Tibial nerve (tissue), 4 donors: ENCODE data around the gene ARHGEF5. TPM values are rescaled to one million over a fixed set of nuclear protein-coding genes. Genes with fewer than 3 reads are reported as not detected.

Experiments used
- DNase-seq, 2 donors: peaks; one replicate each; pipeline ENCODE4 v3.0.0-alpha.2; 2019; ENCODE audit warnings: low spot score in 2 of 2
- H3K27ac ChIP-seq, 4 donors: fragments of 200-600 bp; sonication (generic) in 3 of 4; one replicate each; pipeline ENCODE4 v1.5.1; 2017 to 2019; ENCODE audit warnings: mild to moderate bottlenecking in 1 of 4
- H3K27me3 ChIP-seq, 2 donors: fragments of 200-600 bp; sonication (generic) in 1 of 2; one replicate each; pipeline versions ENCODE4 v1.5.1 to v1.6.0; 2017 to 2019
- H3K36me3 ChIP-seq, 3 donors: fragments of 200-600 bp; sonication (generic); one replicate each; pipeline ENCODE4 v1.5.1; 2018 to 2019
- H3K4me1 ChIP-seq, 4 donors: fragments of 200-600 bp; sonication (generic) in 3 of 4; one replicate each; pipeline ENCODE4 v1.5.1; 2017 to 2019
- H3K4me3 ChIP-seq, 4 donors: fragments of 200-600 bp; sonication (generic) in 3 of 4; one replicate each; pipeline ENCODE4 v1.5.1; 2017 to 2019; ENCODE audit warnings: mild to moderate bottlenecking in 1 of 4, moderate library complexity in 1 of 4
- H3K9me3 ChIP-seq, 4 donors: fragments of 200-600 bp; sonication (generic) in 3 of 4; one replicate each; pipeline ENCODE4 v1.5.1; 2017 to 2019
- CTCF ChIP-seq, 5 experiments: fragments of 200-600 bp in 3 of 5; fragments of 450-650 bp in 2 of 5; sonication (generic) in 3 of 5; IDR thresholded peaks; one replicate each; pipeline ENCODE4 v1.5.1; 2016 to 2019; ENCODE audit warnings: antibody characterized with exemption in 5 of 5, mild to moderate bottlenecking in 3 of 5, moderate library complexity in 2 of 5
- EP300 ChIP-seq, 2 donors: sonication (generic); formaldehyde crosslinking; IDR thresholded peaks; one replicate each; pipeline ENCODE4 v1.6.1; 2017; ENCODE audit warnings: antibody characterized with exemption in 2 of 2, mild to moderate bottlenecking in 1 of 2
- POLR2A ChIP-seq, 2 donors: fragments of 450-650 bp; IDR thresholded peaks; one replicate each; pipeline ENCODE4 v1.6.1; 2017; ENCODE audit warnings: antibody characterized with exemption in 2 of 2, mild to moderate bottlenecking in 2 of 2, moderate library complexity in 2 of 2
- WGBS, 2 donors: methylation state at CpG; one replicate each; pipeline ENCODE4 v1.1.5; 2018; 5-methylcytosine and 5-hydroxymethylcytosine counted together
- total RNA-seq, 4 donors: library from RNA; depleted of rRNA; stranded (reverse); fragments of >200 nt; gene quantifications; one replicate each; pipeline ENCODE4 v1.1.0, GENCODE V29; 2016

The ARHGEF5 gene
- total RNA-seq, 4 donors from 2014 or later = 5.9 to 13.2 (median 10.4) TPM

GRCh38 chr7:144384071-144384470, 28.9 kb downstream of the ARHGEF5 start:
- H3K4me1 ChIP-seq = no peaks in the 10 kb centered on the region
- H3K27ac ChIP-seq = no peak overlapping the region
- DNase-seq = no peak
- TF ChIP-seq EP300 (IDR thresholded peaks at IDR 0.05) (no peak), POLR2A (IDR thresholded peaks at IDR 0.05) (no peak), CTCF (IDR thresholded peaks at IDR 0.05) (no peak)
- no peaks in the 10 kb centered on the region for H3K27me3 ChIP-seq
- 69 to 70% methylated on average over 4 of the region's 4 CpGs for WGBS, 2 donors
- peaks cover 0 to 16% (median 0%) of the 10 kb centered on the region in 3 donors for H3K36me3 ChIP-seq
- H3K9me3 ChIP-seq = no peaks in the 10 kb centered on the region
- no peak overlapping the region for H3K4me3 ChIP-seq

DNA sequence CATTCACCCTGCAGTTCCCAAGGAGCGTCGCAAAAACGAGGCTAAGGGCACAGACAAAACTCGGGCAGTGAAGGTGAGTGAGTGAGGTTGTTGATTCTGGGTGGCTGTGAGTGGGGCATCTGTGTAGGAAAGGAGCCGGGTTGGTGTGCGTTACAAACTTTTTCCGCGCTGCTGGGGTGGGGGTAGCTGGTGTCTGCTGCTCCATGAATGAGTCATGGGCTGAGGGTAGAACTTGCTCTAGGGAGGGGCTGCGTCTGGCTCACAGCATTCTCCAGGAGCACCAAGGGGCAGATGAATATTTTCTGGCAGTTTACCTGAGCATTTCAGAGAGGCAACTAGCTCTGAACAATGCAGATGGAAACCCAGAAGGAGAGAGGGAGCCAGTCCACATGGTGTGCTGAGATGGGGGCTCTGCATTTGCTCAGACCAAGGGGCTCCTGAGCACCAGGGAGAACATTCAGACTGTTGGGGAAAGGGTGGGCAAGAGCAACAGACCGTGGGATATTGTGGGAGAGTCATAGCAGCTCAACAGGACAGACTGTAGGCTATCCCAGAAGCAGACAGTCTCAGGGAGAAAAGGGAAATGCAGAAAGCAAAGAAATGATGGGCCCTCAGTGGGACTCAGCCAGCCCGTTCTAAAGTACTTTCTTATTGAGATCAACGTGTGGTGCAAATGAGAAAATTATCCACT, 29.5 kb downstream of the ARHGEF5 start:
- no peak for DNase-seq
- WGBS, 2 donors = 64 to 67% methylated on average over 12 of the region's 12 CpGs

DNA sequence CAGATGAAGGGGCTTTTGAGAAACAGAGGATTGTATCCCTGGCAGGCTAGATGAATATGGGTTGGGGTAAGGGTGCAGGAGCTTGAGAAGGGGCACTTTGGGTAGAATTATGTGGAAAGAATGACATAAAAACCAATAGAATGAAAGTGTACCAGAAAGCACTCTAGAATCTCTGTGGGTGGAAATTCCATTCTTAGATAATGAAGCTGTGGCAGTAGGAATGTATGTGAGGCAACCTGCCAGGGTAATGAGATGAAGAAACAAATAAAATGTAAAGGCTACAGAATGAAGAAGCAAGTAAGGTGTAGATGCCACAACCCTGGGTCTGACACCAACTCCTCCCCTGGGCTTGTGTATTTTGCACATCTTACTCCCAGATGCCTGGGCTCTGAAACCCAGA, 31.5 kb downstream of the ARHGEF5 start:
- no peaks in the 10 kb centered on the region for H3K36me3 ChIP-seq
- H3K27ac ChIP-seq = no peak overlapping the region
- H3K4me1 ChIP-seq = peaks cover 0 to under 1% (median 0%) of the 10 kb centered on the region in 4 donors
- no peaks in the 10 kb centered on the region for H3K27me3 ChIP-seq
- H3K9me3 ChIP-seq = no peaks in the 10 kb centered on the region
- H3K4me3 ChIP-seq = no peak overlapping the region
- no peak for DNase-seq
- TF ChIP-seq CTCF (IDR thresholded peaks at IDR 0.05) (no peak), EP300 (IDR thresholded peaks at IDR 0.05) (no peak), POLR2A (IDR thresholded peaks at IDR 0.05) (no peak)

More for the DNA sequence above, 29.5 kb downstream of the ARHGEF5 start:
- Histone ChIP-seq H3K36me3 (peaks cover 0 to 10% (median 0%) of the 10 kb centered on the region in 3 donors), H3K4me3 (no peak overlapping the region), H3K4me1 (no peaks in the 10 kb centered on the region), H3K27me3 (no peaks in the 10 kb centered on the region), H3K27ac (no peak overlapping the region), H3K9me3 (no peaks in the 10 kb centered on the region)
- no peak for TF ChIP-seq EP300 (IDR thresholded peaks at IDR 0.05)
- TF ChIP-seq CTCF (IDR thresholded peaks at IDR 0.05) = no peak
- no peak for TF ChIP-seq POLR2A (IDR thresholded peaks at IDR 0.05)

- no peak overlapping the region for H3K27ac ChIP-seq
- 81 to 87% methylated on average over 5 of the region's 5 CpGs for WGBS, 2 donors
- H3K27me3 ChIP-seq = no peaks in the 10 kb centered on the region
- no peak for TF ChIP-seq POLR2A (IDR thresholded peaks at IDR 0.05)
- TF ChIP-seq CTCF (IDR thresholded peaks at IDR 0.05) = no peak
- no peak for TF ChIP-seq EP300 (IDR thresholded peaks at IDR 0.05)
- peaks cover 0 to 5% (median 0%) of the 10 kb centered on the region in 4 donors for H3K4me1 ChIP-seq
- no peak overlapping the region for H3K4me3 ChIP-seq
- DNase-seq = no peak
- H3K36me3 ChIP-seq = no peaks in the 10 kb centered on the region
- no peaks in the 10 kb centered on the region for H3K9me3 ChIP-seq
Observed at GRCh38 chr7:144388950-144389349, 33.7 kb downstream of the ARHGEF5 start.

GRCh38 chr7:144390481-144390880, 35.3 kb downstream of the ARHGEF5 start:
- Histone ChIP-seq H3K4me3 (no peak overlapping the region), H3K36me3 (no peaks in the 10 kb centered on the region), H3K27me3 (no peaks in the 10 kb centered on the region), H3K27ac (no peak overlapping the region), H3K9me3 (no peaks in the 10 kb centered on the region), H3K4me1 (peaks cover 0 to 5% (median 0%) of the 10 kb centered on the region in 4 donors)
- TF ChIP-seq EP300 (IDR thresholded peaks at IDR 0.05) = no peak
- TF ChIP-seq CTCF (IDR thresholded peaks at IDR 0.05) = no peak
- no peak for TF ChIP-seq POLR2A (IDR thresholded peaks at IDR 0.05)
- no peak for DNase-seq
- 61 to 63% methylated on average over 7 of the region's 7 CpGs for WGBS, 2 donors
